Stimulated activated CD4-positive, alpha-beta T cell treated with anti-CD3 and anti-CD28 coated beads, Interleukin-1b, Interleukin-23, amount 100 ng/mL, for 24 hours (primary cell): ENCODE data around the gene SPRR2D.
"Not testable (repeated sequence)": the region's sequence is repeated elsewhere in the genome, so short reads cannot be mapped to it uniquely, and the experiment has no call there.

ENCODE experiments used
- DNase-seq, 4 experiments: peaks; one replicate each; pipeline ENCODE4 v3.0.0-alpha.2; 2020; ENCODE audit warnings: low read depth in 4 of 4, low spot score in 1 of 4

SPRR2D gene

GRCh38 chr1:153040950-153041631, at the start of gene SPRR2D:
TSS of gene SPRR2D (minus strand) at chr1:153041120. CDS start at chr1:153040346, 774 bp downstream.
- no peak for DNase-seq

DNA sequence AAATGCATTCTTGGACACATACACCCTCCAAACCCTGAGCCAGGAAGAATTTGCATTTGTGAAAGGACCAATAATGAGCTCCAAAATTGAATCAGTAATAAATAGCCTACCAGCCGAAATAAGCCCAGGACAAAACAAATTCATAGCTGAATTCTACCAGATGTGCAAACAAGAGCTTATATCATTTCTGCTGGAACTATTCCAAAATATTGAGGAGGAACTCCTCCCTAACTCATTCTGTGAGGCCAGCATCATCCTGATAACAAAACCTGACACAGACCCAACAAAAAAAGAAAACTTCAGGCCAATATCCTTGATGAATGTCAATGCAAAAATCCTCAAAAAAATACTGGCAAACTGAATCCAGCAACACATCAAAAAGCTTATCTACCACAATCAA, 46.7 kb upstream of the SPRR2D start:
- DNase-seq, result no peak

DNA sequence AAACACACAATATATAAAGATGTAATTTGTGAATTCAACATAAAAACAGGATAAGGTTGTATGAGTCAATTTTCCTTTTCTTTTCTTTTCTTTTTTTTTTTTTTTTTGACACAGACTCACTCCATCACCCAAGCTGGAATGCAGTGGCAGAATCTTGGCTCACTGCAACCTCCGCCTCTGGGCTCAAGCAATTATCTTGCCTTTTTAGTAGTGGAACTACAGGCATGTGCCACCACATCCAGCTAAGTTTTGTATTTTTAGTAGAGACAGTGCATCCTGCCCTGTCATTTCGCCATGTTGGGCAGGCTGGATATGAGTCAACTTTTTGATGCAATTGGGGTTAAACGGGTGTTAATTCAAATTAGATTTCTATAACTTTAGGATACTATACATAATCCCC, 40.8 kb upstream of the SPRR2D start:
- DNase-seq, result no peak

GRCh38 chr1:153072806-153073726, 32.1 kb upstream of the SPRR2D start:
- no peak for DNase-seq

GRCh38 chr1:153071511-153071910, 30.6 kb upstream of the SPRR2D start, which contains the start of gene SPRR2B:
TSS of gene SPRR2B (minus strand) at chr1:153071611. CDS start at chr1:153070839, 772 bp downstream.
- DNase-seq, result no peak

- no peak for DNase-seq
Measured at GRCh38 chr1:153070243-153070642, 29.3 kb upstream of the SPRR2D start.

DNA sequence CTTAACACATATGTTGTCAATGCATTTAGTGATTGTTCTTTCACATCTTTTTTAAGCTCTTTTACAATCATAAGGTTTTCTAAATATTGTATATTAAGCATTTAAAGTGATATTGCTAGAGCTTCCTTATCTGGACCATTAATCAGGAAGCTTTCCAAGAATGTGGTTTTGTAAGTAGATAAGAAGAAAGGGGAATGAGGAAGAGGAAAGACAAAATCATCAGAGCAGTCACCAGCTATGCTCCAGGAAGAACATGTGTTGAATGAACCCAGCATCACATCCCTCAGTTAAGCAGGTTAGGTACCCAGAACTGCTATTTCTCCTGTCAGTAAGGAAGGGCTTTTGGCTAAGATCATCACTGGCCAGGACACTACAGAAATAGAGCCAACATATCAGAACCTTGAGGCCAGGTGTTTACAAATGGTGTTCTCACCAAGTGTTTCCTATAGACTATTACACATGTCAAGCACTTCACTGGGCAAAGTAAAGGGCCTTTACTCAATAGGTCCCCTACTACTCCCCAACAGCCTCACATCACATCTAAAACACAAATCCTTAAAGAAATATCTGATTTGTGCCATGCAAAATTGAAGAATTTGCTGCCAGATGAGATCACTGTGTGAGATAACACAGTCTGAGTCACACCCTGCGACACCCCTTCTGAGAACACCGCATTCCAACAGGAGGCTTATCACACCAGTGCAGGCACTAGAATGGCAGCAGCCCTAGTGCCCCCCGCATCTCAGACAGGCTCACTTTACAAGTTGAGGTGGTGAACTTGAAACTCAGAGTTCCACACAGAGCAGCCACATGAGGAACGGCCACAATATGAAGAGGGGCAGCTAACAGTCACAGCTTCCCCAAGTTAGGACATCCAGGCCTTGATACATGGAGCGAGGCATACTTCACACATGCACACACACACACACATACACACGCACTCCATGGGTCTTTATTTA, 18.2 kb upstream of the SPRR2D start:
- DNase-seq, result no peak

DNA sequence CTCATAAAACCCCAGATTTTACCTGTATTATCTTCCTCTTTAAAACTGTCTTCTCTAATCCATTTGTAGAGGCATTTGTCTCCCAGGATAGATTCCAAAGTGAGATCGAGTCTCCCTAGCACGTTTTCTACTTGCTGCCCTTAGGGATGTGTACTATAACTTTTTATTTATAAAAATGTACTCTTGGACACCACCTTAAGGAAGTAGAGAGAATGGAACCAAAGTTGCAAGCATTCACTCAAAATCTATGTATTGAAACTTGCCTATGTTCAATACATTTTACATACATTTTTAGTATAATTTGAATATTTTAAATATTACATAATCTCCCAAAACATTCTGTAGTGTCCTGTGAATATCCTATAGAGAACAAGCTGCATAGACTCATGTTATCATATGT, 17.2 kb upstream of the SPRR2D start:
- no peak for DNase-seq

DNA sequence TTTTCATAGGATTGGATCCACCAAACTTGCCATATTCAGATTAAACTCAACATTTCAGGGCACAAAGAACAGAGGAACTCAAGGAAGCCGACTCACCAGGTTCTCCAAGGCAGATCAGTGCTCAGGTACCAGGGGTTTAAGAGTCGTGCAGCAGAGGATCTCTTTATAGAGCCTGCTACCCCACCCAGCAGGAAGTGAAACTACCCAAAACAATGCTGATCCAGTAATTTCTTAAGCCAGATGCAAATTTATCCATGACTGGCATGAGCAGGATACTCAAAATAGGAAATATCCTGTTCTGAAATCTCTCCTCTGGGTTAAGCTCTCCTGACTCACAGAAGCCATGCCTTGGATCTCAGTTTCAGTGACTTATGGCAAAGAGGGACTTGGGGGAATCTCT, 16.5 kb upstream of the SPRR2D start, which contains the start of gene SPRR2A:
SPRR2A (minus strand) TSS at position 138 of the 400 bp plus-strand sequence. CDS start 777 bp downstream, outside the sequence.
- no peak for DNase-seq

DNA sequence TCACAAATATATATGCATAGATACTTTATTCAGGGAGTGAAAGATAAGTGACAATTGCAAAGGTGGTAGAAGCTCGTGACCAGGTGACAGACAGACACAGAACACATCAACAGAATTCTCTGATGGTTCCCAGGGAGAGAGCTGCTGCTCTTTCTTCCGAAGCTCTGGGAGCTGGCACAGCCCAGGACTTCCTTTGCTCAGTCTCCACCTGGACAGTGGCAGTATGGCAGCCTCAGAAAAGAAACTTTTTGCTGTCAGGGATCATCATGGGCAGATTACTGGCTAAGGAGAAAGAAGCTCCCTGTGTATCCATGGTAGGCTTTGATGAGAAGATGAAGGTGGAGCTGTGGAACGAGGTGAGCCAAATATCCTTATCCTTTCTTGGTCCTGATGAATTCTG, 15.2 kb upstream of the SPRR2D start:
- not testable (repeated sequence) for DNase-seq

DNA sequence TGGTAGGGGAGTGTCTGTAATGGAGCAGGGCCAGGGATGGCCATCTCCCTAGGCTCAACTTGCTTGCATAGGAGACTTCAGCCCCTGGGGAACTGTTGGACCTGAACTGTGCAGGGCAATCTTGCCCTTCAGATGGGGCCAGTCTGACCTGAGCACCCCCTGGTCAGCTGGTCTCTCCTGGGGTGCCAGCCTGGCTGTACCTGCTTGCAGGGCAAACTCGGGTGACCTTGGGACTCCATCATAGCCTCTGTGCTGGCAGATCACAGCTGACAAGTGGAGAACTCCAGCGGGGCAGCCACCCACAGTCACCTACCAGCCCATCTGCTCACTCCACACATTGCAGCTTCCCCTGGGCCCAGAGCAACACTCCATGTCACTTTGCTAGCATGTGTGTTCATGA, 8.3 kb upstream of the SPRR2D start:
- no peak for DNase-seq

DNA sequence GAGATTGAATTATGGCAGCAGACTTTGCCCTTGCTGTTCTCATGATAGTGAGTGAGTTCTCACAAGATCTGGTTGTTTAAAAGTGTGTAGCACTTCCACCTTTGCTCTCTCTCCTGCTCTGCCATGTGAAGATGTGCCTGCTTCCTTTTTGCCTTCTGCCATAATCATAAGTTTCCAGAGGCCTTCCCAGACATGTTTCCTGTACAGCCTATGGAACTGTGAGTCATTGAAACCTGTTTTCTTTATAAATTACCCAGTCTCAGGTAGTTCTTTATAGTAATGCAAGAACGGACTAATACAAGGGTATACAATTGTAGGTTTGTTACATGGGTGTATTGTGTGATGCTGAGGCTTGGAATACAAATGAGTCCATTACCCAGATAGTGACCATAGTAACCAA, 5.7 kb downstream of the SPRR2D start:
- no peak for DNase-seq

DNA sequence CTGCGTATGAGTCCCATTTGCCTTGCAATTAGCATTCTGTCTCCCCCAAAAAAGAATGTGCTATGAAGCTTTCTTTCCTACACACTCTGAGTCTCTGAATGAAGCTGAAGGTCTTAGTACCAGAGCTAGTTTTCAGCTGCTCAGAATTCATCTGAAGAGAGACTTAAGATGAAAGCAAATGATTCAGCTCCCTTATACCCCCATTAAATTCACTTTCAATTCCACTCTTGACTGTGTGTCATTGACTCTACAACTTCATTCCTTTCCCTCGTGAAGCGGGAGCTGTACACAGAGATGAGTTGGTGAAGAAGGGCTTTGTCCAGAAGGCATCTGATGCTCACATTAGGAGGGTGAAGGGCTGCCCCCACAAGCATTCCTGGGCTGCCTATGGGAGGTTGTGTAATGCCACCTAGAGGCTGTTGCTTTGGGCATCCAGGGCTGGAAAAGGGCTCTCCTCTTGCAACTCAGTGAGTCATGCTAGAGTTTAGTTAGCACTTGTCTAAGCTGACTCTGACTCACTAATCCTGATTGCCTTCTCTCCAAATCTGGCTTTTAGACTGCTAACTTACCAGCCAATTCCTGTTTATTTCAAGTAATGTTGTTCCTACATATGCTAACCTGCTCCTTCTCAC, 8.1 kb downstream of the SPRR2D start:
- no peak for DNase-seq

DNA sequence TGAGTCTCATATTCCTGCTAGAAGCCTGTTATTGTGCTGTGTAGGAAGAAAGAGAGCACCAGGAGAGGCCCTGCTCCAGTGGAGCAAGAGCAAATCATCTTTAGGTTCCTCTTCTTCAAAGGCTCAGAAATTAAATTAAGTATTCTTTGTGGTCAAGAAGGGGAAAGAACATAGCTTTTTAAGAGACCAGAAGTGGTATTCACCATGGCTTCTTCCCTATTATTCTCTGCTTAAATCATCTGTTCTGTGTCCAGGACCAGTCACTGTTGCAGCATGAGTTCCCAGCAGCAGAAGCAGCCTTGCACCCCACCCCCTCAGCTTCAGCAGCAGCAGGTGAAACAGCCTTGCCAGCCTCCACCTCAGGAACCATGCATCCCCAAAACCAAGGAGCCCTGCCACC, 8.8 kb downstream of the SPRR2D start:
- DNase-seq, result no peak

- DNase-seq, result no peak
Measured at GRCh38 chr1:153030895-153031294, 10.0 kb downstream of the SPRR2D start, which contains the start of gene SPRR1B. TSS of gene SPRR1B (plus strand) at chr1:153031203. CDS start at chr1:153032346, 1,143 bp downstream.

DNA sequence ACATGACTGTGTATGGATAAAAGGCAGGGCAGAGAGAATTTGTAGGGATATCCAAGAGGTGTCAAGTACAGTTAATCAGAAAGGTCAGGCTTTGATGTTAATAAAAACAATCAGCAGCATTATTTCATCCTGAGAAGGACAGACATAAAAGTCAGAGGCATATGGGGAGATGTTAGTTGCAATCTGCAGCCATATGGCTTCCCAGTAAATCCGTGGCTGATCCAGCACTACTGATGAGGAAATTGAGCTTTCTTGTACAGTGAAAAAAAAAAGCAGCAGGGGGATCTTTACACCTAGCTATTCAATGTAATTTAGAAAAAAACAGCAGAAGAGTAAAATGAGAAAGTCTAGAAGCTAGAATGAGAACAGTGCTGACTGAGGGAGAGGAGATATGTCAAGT, 12.2 kb downstream of the SPRR2D start:
- DNase-seq, result no peak

DNA sequence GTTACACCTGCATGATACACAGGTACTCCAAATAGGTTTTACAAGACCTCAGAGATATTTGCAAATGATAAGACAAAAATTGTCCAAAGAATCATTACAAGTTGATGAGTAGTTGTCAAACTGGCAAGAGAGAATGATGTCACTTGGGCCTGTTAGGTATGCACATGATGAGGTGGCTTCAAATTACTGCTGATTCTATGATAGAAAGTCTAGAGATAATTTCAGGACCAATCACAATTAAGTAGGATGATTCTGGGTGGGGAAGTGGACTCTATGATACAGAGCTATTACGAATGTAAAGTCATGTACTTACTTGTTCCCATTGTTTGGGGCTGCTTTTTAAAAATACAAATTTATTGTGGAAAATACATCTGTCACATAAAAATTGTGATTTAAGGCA, 15.1 kb downstream of the SPRR2D start:
- DNase-seq, result no peak

DNA sequence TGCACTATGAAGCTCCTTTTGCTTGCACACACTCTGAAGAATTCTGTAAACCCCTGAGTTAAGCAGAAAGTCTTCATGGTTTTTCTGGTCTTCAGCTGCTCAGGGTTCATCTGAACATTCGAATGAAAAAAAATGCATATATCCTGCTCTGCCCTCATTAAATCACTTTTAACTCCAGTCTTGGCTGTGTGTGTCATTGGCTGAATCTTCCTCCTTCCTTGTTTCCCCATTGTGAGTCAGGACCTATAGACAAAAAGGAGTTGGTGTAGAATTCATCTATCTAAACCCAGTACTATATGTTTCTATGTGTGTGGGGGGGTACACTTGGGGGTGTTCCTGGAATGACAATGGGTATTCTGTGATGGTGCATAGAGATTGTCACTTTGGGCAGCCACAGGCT, 16.5 kb downstream of the SPRR2D start:
- no peak for DNase-seq

- no peak for DNase-seq
Measured at GRCh38 chr1:153023109-153023508, 17.8 kb downstream of the SPRR2D start.

DNA sequence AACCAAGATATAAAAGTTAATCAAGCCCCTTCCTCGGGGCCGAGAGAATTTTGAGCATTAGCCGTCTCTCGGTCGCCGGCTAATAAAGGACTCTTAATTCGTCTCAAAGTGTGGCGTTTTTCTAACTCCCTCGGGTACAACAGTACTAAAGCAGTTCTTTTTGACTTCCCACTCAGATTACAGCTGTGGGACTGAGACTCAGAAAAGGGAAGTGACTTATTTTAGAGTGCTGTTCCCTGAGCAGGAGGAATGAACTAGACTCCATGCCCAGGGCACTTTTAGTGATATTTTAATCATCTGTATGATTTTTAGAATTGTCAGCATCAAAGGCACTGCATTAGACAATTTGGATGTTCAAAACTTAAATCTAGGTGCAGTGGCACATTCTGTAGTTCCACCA, 18.6 kb downstream of the SPRR2D start:
- not testable (repeated sequence) for DNase-seq
